Effector CD4-positive, alpha-beta T cell (primary cell): ENCODE measurements around the gene ATP6V1C2. TPM values are rescaled to one million over a fixed set of nuclear protein-coding genes. Genes with fewer than 3 reads are reported as not detected.
A peak's percentile ranks its signal among the peaks of the same experiment; 100 is the strongest.

Source experiments
- DNase-seq: peaks from one replicate; pipeline ENCODE4 v3.0.0-alpha.2; 2020
- total RNA-seq: gene quantifications from one replicate; lab custom pipeline; 2026; lab: John Stamatoyannopoulos, UW

The ATP6V1C2 gene, protein sequence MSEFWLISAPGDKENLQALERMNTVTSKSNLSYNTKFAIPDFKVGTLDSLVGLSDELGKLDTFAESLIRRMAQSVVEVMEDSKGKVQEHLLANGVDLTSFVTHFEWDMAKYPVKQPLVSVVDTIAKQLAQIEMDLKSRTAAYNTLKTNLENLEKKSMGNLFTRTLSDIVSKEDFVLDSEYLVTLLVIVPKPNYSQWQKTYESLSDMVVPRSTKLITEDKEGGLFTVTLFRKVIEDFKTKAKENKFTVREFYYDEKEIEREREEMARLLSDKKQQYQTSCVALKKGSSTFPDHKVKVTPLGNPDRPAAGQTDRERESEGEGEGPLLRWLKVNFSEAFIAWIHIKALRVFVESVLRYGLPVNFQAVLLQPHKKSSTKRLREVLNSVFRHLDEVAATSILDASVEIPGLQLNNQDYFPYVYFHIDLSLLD
- total RNA-seq: not detected

- DNase-seq: no peak
Observed at GRCh38 chr2:10721396-10722251, at the start of gene ATP6V1C2. TSS of gene ATP6V1C2 (plus strand) at chr2:10721630. CDS start at chr2:10722850, 1,220 bp downstream.

- DNase-seq: no peak
Observed at GRCh38 chr2:10675131-10675530, 46.3 kb upstream of the ATP6V1C2 start.

- no peak for DNase-seq
Observed at GRCh38 chr2:10678225-10678624, 43.2 kb upstream of the ATP6V1C2 start.

GRCh38 chr2:10680214-10680613 lies 41.2 kb upstream of the ATP6V1C2 start:
- no peak for DNase-seq

GRCh38 chr2:10680957-10681356 lies 40.5 kb upstream of the ATP6V1C2 start:
- no peak for DNase-seq

DNA sequence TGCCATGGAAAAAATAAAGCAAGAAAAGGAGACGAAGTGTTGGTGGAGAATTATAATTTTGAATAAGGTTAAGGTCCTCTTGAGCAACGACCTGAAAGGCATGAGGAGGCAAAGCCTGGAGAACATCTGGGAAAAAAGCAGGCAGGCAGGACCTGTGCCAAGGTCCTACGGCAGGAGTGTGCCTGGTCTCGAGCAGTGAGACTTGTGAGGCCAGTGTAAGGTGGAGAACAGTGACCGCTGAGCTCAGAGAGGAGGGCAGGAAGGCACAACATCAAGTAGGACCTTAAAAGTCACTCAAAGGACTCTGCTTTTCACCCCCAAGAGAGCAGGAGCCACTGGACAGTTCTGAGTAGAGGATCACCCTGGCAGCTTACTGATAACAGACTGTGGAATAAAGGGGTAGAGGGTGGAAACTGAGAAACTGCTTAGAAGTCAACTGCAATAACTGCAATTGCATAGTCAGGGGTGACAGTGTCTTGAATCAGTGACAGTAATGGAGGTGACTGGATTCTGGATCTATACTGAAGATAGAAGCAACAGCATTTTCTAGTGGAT lies 35.2 kb upstream of the ATP6V1C2 start:
- DNase-seq: no peak

DNA sequence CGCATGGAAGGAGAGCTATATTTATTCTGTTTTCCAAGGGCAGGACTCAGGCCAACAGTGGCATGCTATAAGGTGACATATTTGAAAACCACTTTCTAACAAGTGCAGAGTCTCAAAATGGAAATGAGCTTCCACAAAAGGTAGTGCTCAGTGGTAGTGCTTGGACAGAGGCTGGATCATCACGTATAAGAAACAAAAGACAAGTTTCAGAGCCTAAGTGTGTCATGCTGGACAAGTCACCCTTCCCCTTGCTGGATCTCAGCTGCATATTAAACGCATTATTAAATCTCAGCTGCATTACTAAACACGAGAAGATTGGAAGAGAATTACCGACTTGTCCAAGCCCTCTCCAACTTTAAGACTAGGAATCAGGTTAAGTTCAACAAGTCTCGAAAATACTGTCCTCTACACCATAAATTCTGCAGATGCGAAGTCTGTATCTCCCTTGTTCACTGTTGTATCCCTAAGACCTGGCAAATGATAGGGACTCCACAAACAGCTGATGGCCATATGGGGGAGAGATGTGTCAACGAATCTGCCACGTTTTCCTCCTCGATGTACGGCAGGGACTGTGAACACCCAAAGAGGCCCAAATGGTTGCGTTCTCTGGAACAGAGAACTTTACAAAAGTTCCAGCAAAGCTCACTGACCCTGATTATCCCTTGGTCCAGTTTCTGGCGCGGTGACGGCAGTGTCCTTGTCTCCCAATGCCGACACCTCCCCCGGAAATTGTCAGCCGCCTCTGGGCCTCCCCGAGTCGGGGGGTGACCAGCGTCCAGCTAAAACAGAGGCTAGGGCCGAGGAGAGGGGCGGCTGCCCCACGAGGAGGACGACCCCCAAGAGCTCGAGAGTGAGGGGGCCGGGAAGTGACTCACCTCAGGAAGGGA lies 32.3 kb upstream of the ATP6V1C2 start:
- peak; percentile 8 for DNase-seq

DNA sequence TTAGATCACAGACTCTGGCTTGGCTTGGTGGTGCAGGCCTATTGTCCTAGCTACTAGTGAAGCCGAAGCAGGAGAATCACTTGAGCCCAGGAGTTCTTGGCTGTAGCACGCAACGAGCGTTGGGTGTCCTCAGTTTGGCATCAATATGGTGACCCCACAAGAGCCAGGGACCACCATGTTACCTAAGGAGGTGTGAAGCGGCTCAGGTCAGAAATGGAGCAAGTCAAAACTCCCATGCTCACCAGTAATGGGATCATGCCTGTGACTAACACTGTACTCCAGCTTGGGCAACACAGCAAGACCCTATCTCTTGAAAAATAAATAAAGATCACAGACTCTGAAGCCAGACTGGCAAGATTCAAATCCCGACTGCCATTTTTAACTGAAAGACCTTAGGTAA lies 29.9 kb upstream of the ATP6V1C2 start:
- DNase-seq: no peak

DNA sequence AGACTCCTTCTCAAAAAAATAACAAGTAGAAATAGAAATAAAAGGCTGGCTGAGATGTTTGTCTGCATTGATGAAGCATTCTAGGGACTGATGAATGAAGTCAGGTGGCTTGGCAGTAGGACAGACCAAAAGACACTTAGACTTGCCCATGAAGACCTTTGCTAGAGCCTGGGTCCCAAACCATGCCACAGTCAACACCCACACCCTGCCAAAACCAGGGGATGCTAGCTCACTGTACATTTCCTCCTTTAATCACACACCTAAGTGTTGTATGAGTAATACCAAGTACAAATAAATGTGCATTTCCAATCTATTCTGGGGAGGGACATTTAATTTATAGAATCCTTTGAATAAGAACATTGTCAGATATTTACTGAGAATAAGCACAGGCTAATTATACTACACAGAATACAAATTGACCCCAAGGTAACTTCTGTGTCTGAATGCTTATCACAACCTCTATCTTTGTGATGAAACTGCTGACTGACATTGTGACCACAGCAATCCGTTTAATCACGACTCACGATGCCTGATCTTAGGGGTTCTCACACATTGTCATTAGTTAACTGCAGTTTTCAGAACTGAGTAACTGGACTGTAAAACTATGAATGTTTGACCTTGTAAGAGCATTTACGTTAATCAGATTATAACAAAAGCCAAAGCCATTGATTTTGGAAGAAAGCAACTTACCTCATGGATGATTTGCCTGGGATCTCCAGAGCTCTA lies 21.2 kb upstream of the ATP6V1C2 start:
- DNase-seq: no peak

DNA sequence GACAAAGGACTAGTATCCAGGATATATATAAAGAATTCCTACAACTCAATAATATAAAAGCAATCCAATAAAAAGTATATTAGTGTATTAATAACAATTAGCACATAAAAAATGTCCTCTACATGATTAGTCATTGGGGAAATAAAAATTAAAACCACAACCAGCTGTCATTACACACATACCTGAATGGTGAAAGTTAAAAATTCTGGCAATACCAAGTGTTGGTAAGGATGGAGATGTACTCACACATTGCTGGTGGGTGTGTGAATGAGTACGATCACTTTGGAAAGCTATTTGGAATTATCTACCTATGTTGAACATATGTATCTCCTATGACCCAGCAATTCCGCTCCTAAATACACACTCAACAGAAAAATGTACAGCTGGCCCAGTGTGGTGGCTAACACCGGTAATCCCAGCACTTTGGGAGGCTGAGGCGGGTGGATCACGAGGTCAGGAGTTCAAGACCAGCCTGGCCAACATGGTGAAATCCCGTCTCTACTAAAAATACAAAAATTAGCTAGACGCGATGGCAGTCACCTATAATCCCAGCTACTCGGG lies 17.3 kb upstream of the ATP6V1C2 start:
- DNase-seq: no peak

GRCh38 chr2:10706033-10706432 lies 15.4 kb upstream of the ATP6V1C2 start:
- DNase-seq: no peak

GRCh38 chr2:10707831-10708230 lies 13.6 kb upstream of the ATP6V1C2 start:
- DNase-seq: no peak

DNA sequence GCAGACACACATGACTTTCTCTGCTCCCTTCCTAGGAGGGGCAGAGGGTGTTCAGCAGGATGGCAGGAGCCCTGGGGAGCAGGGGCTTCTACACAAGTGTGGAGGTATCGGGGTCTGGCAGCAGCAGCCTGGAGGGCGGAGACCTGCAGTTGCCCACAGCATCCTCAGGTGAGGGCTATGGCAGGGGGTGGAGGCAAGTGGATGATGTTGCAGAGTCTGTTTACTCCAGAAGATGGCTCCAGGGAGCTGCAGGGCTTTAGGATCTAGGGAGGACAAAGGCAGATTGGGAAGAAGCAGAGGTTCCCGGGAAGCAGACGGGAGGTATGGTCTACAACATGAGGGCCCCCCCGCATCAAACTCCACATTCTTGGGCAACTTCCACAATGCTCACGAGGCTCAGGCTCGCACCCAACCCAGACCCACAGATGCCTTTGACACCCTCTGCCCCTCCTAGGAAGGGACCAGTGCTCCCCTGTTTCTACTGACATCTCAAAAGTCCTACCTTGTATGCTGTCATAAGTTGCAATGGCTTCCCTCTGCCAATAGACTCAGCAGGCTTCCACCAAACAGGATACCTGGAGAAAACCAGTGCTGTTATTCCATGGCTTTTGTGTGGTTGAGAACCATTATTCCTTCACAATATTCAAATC lies 12.0 kb upstream of the ATP6V1C2 start:
- DNase-seq: no peak

DNA sequence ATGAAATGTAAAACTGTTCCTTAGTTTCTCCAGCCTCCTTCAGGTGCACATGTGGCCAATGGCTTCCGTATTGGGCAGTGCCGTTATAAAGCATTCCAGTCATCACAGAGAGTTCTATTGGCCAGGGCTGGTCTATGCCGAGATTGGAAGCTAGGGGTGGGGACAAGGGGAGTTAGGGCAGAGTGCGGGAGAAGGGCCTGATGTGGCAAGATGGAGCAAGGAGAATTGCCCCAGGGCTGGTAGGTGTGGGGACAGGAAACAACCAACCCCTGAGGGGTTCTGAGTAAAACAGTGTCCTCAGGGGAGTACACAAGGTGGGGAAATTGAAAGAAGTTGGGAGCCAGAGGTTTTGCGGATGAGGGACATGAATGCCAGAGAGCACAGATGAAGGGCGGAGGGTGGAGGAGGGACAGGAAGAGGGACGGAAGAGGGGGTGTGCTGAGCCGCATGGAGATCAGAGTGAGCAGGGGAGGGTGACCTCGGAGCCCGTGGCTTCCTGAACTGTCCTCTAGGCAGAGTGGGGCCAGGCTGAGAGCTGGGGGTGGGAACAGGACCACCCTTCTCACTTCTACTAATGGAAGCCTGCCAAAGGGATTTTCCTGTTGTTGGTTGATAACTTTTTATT lies 9.1 kb upstream of the ATP6V1C2 start:
- DNase-seq: no peak

GRCh38 chr2:10716581-10716980 lies 4.8 kb upstream of the ATP6V1C2 start:
- DNase-seq: no peak

- no peak for DNase-seq
Observed at GRCh38 chr2:10717628-10718027, 3.8 kb upstream of the ATP6V1C2 start.

GRCh38 chr2:10720306-10720705 lies 1.1 kb upstream of the ATP6V1C2 start:
- no peak for DNase-seq

DNA sequence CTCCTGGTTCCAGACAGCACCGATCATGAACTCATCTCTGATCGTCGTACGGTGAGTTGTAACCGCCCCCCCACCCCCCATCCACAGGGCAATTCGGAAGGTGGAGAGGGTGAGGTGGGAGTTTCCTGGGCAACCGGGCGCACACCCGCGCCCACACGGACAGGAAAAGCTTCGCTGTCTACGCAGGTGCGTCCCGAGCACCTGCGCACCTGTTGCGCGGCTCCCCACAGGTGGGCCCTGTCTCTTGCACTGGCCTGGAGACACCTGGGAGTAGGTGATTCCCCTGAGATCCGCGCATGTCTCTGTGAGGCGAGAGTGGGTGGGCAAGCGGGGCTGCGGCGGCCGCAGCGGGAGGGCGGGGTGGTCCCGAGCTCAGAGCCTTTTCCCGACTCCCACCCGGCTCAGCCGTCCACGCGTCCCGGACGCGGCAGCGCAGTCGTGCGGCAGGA lies 459 bp upstream of the ATP6V1C2 start:
- DNase-seq: no peak

- DNase-seq: no peak
Observed at GRCh38 chr2:10722252-10722825, 909 bp downstream of the ATP6V1C2 start.
